Hematopoietic multipotent progenitor cell treated with erythropoietin and hydrocortisone succinate and interleukin-3 and kit ligand, for 4 days (in vitro differentiated cells): ENCODE data around the gene B3GAT1.
"Not testable (repeated sequence)": the region's sequence is repeated elsewhere in the genome, so short reads cannot be mapped to it uniquely, and the experiment has no call there.

Experiments used
- DNase-seq: peaks from one replicate; pipeline ENCODE4 v3.0.0-alpha.2; 2015

The B3GAT1 gene, protein sequence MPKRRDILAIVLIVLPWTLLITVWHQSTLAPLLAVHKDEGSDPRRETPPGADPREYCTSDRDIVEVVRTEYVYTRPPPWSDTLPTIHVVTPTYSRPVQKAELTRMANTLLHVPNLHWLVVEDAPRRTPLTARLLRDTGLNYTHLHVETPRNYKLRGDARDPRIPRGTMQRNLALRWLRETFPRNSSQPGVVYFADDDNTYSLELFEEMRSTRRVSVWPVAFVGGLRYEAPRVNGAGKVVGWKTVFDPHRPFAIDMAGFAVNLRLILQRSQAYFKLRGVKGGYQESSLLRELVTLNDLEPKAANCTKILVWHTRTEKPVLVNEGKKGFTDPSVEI

GRCh38 chr11:134412203-134413042 is at the start of gene B3GAT1:
TSS of gene B3GAT1 (minus strand) at chr11:134412242. CDS start at chr11:134387659, 24,583 bp downstream.
- DNase-seq, result no peak

- DNase-seq, result no peak
Measured at GRCh38 chr11:134461621-134462020, 49.6 kb upstream of the B3GAT1 start.

- DNase-seq, result no peak
Measured at GRCh38 chr11:134460881-134461280, 48.8 kb upstream of the B3GAT1 start.

DNA sequence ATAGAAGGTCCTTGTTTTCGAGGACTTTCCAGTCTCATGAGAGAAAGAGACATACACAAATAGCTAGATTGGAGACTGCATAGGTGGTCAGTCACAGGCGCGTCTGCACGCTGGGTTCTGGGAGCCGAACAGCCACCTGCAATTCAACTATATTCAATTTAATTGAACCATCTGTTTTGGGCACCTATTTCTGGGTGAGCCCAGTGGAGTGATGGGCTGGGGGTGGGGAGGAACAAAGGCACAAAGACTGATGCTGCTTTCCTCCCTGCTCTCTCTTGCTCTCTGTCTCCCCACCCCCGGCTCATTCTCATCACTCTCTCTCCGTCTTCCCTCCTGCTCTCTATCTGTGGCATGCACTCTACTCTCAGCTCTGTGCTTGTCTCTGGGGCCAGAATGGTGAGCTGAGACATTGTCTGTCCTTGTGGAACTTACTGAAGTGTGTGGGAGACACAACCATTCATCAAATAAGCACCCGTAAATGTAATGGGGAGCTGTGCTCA is 48.1 kb upstream of the B3GAT1 start:
- DNase-seq, result no peak

GRCh38 chr11:134459246-134460061 is 47.4 kb upstream of the B3GAT1 start:
- no peak for DNase-seq

DNA sequence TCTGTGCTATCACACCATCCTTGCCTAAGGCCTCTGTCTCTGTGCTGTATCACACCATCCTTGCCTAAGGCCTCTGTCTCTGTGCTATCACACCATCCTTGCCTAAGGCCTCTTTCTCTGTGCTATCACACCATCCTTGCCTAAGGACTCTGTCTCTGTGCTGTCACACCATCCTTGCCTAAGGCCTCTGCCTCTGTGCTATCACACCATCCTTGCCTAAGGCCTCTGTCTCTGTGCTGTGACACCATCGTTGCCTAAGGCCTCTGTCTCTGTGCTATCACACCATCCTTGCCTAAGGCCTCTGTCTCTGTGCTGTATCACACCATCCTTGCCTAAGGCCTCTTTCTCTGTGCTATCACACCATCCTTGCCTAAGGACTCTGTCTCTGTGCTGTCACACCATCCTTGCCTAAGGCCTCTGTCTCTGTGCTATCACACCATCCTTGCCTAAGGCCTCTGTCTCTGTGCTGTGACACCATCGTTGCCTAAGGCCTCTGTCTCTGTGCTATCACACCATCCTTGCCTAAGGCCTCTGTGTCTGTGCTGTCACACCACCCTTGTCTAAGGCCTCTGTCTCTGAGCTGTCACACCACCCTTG is 45.5 kb upstream of the B3GAT1 start:
- DNase-seq, result not testable (repeated sequence)

- DNase-seq, result no peak
Measured at GRCh38 chr11:134455516-134455915, 43.5 kb upstream of the B3GAT1 start.

DNA sequence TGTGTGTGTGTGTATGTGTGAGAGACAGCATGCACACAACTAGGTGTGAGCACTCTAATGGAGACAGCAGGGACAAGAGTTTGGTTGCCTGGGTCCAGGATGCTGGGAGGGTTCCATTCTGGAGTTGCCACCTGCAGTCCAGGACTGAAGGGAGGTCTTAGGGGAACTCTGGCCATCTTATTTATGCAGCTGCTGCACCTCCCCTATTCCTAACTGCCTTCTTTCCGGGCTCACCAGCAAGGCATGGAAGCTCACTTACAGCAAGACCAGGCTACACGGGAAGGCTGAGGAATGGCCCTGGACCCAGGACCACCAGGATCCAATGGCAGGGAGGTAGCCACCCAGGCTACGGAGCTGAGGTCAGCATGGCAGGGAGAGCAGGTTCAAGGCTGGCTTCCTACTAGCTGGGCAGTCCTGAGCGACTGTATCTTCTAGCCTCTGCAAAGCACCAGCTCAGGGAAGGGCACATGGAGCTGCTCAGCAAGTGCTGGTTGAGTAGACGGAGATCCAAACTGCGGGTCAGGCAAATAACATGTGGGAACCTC is 42.2 kb upstream of the B3GAT1 start:
- no peak for DNase-seq

- DNase-seq, result no peak
Measured at GRCh38 chr11:134453441-134453840, 41.4 kb upstream of the B3GAT1 start.

DNA sequence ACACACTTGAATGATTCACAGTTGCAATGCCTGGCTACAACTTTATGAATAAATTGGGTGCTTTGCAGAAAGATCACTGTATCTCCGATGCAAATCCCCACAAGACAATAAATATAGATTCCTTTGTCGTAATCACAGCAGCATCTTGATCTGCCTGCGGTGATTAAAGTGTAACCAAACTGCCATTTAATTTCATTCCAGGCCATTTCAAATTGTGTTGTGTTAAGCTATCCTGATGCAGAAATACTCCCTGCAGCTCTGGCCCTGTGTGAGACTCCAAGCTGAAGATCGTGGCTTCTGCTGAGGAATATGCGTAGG is 40.8 kb upstream of the B3GAT1 start:
- no peak for DNase-seq

GRCh38 chr11:134452026-134452837 is 40.2 kb upstream of the B3GAT1 start:
- no peak for DNase-seq

DNA sequence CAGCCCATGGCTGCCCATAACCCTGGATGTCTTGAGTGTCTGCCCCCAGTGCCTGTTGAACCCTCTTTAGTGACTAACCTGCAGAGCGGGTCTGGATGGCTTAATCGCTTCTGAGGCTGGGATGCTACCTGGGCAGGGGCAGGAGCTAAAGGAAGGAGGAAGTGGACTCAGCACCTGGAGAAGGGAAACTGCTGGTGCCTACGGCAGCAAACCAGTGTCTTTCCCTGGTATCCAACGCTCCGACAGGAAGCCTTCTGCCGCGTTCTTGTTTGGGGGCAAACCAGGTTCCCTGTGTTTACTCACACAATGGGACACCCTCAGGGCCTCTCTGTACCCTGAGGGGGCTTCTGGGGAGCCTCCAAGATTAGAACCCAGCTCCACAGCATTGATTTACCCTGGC is 38.1 kb upstream of the B3GAT1 start:
- DNase-seq, result no peak

- DNase-seq, result no peak
Measured at GRCh38 chr11:134449713-134450112, 37.7 kb upstream of the B3GAT1 start.

DNA sequence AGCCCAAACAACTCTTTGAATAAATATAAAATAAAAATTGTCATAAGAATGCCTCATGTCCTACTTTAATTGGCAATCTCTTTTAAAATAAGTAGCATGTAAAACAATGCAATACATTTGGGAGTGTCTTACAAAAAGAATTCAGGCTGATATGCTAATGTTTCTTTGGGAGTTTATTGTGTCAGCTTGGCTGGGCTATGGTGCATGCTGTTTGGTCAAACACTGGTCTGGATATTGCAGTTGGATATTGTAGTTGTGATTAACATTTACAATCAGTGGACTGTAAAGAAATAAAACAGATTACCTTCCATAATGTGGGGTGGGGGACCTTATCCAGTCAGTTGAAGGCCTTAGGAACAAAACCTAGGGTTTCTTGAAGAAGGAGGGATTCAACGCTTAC is 37.0 kb upstream of the B3GAT1 start:
- DNase-seq, result no peak

DNA sequence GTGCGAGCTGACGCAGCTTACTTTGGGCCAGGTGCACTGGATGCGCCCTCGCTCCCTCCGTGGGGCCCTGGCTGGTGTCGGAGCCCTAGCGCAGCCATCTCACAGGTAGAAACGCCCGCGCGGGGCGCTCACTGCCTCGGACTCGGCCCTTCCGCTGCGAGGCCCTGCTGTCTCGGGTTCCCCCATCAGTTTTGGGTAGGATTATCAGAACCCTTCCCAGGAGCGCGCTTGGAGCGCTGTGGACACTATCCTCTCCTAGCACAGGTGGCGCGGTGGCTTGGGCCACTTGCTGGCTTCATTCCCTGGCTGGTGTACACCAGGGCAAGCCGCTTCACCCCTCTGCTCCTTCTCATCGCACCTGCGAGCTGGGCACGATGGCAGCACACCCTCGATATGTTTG is 35.7 kb upstream of the B3GAT1 start:
- no peak for DNase-seq

DNA sequence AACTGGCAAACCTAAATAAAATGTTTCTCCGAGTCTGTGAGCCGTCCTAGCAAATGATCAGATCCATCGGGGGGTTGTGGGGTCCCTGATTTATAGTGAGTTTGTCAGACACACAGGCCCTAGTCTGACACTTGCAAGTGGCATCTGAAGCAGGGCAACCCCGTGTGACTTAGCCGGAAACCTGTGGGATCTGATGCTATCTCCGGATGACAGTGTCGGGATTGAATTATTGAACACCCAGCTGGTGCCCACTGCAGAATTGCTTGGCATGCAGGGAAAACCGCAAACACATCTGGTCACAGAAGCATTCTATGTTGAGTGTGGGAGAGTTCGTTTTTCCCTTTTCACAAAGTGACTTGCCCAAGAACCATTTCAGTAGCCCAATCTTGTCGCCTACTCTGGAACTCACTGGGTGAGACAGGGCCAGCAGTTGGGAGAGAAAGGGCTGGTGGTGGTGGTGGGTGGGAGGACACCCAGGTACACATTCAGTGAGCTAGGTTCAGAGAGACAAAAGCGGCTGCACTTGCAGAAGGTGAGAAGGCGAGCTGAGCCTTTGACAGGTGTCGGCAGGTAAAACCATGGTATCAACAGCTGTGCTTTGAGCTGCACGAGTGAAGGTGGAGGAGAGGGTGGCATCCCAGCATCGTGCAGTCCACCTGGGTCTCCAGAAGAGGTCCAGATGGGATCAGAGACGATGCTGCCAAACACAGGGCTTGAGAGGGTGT is 33.7 kb upstream of the B3GAT1 start:
- no peak for DNase-seq

DNA sequence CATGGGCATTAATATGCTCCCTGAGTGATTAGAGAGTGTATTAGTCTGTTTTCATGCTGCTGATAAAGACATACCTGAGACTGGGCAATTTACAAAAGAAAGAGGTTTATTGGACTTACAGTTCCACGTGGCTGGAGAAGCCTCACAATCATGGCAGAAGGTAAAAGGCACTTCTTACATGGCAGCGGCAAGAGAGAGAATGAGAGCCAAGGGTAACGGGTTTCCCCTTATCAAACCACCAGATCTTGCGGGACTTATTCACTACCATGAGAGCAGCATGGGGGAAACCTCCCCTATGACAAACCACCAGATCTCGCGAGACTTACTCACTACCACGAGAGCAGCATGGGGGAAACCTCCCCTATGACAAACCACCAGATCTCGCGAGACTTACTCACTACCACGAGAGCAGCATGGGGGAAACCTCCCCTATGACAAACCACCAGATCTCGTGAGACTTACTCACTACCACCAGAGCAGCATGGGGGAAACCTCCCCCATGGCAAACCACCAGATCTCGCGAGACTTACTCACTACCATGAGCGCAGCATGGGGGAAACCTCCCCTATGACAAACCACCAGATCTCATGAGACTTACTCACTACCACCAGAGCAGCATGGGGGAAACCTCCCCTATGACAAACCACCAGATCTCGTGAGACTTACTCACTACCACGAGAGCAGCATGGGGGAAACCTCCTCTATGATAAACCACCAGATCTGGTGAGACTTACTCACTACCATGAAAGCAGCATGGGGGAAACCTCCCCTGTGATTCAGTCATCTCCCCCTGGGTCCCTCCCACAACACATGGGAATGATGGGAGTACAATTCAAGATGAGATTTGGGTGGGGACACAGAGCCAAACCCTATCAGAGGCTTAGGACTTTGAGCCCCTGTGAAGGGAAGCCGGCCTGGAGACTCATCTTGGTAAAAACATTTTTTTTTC is 32.4 kb upstream of the B3GAT1 start:
- DNase-seq, result peak; percentile 6

- DNase-seq, result no peak
Measured at GRCh38 chr11:134443246-134443645, 31.2 kb upstream of the B3GAT1 start.

DNA sequence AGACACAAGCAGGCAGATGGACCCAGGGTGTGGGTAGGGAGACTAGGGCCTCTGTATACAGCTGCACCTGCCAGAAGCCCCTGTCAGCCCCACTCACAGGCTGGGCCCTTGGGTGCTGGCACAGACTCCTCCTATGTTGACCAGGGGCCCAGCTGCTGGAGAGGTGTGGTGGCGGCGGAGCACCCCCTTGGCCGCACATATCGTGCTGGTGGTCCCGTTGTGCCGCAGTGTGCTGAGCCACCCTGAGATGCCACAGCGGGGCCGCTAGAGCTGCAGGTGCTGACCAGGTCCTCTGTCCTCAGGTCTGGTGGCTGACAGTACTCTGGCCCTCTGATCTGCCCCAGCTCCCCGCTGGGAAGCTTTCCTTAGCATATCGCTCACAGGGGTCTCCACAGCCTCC is 30.2 kb upstream of the B3GAT1 start:
- no peak for DNase-seq

DNA sequence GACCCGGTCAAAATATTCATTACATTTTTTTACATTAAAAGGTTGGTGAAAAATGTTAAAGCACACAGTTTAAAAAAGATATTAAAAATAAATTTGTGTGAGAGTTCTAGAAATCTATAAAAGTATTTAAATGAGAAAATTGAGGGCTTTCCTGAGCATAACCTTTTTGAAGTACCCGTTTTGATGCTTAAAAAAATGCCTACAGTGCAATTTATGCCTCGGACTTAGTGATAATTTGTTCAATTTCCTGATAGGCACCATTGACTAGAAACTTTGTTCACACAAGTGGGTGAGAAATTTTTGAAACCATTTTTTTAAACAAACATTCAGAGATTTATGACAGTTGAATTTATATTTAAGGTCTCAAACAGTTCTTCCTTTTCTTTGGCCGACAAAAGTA is 29.7 kb upstream of the B3GAT1 start:
- DNase-seq, result no peak
